Progenitor cell of endocrine pancreas (in vitro differentiated cells): ENCODE measurements around the gene MXD4. TPM values are rescaled to one million over a fixed set of nuclear protein-coding genes. Genes with fewer than 3 reads are reported as not detected.

Experiments
- DNase-seq: peaks from one replicate; pipeline ENCODE4 v3.0.0; 2021; ENCODE audit warnings: low spot score; ENCODE audit not compliant: unreplicated experiment
- H3K27ac Mint-ChIP-seq: 2 replicates; pipeline ENCODE4 v1.8.0; 2021; ENCODE audit warnings: mild to moderate bottlenecking, moderate library complexity, mixed read lengths
- H3K27me3 Mint-ChIP-seq: 2 replicates; pipeline ENCODE4 v1.8.0; 2021; ENCODE audit warnings: mixed read lengths
- H3K36me3 Mint-ChIP-seq: 2 replicates; pipeline ENCODE4 v1.8.0; 2022; ENCODE audit warnings: mixed read lengths; ENCODE audit not compliant: insufficient read depth
- H3K4me1 Mint-ChIP-seq: 2 replicates; pipeline ENCODE4 v1.8.0; 2021; ENCODE audit warnings: low read depth, mixed read lengths
- H3K4me3 Mint-ChIP-seq: 2 replicates; pipeline ENCODE4 v1.8.0; 2021; ENCODE audit warnings: low read depth, mild to moderate bottlenecking, moderate library complexity, mixed read lengths
- H3K9me3 Mint-ChIP-seq: 2 replicates; pipeline ENCODE4 v1.8.0; 2021; ENCODE audit warnings: low read depth, mixed read lengths
- CTCF ChIP-seq: fragments of 200-600 bp; sonication (generic); IDR thresholded peaks from one replicate; pipeline ENCODE4 v1.5.0; 2021; ENCODE audit warnings: antibody characterized with exemption, mild to moderate bottlenecking; ENCODE audit not compliant: unreplicated experiment
- total RNA-seq: library from RNA; stranded (reverse); gene quantifications from 2 replicates; pipeline ENCODE4 v1.2.1, GENCODE V29; 2021

MXD4 gene
- total RNA-seq, 1 donor from 2014 or later, result 121 TPM

GRCh38 chr4:2249526-2250356, 12.2 kb downstream of the MXD4 start:
- no peak for DNase-seq
- Mint-ChIP-seq H3K4me3 (no peak overlapping the region), H3K27ac (no peak overlapping the region), H3K36me3 (peaks cover 1% of the 10 kb centered on the region), H3K9me3 (no peaks in the 10 kb centered on the region), H3K27me3 (no peaks in the 10 kb centered on the region), H3K4me1 (no peaks in the 10 kb centered on the region)
- no peak for TF ChIP-seq CTCF

- no peak for TF ChIP-seq CTCF
- no peaks in the 10 kb centered on the region for H3K9me3 Mint-ChIP-seq
- DNase-seq, result no peak
- H3K4me3 Mint-ChIP-seq, result no peak overlapping the region
- no peaks in the 10 kb centered on the region for H3K36me3 Mint-ChIP-seq
- no peaks in the 10 kb centered on the region for H3K27me3 Mint-ChIP-seq
- no peaks in the 10 kb centered on the region for H3K4me1 Mint-ChIP-seq
- H3K27ac Mint-ChIP-seq, result no peak overlapping the region
Measured at GRCh38 chr4:2248821-2249261, 13.1 kb downstream of the MXD4 start.

- no peaks in the 10 kb centered on the region for H3K4me1 Mint-ChIP-seq
- no peak for TF ChIP-seq CTCF
- no peaks in the 10 kb centered on the region for H3K9me3 Mint-ChIP-seq
- no peak overlapping the region for H3K27ac Mint-ChIP-seq
- H3K27me3 Mint-ChIP-seq, result no peaks in the 10 kb centered on the region
- no peak overlapping the region for H3K4me3 Mint-ChIP-seq
- no peaks in the 10 kb centered on the region for H3K36me3 Mint-ChIP-seq
- no peak for DNase-seq
Measured at GRCh38 chr4:2248044-2248780, 13.7 kb downstream of the MXD4 start.

- Mint-ChIP-seq H3K9me3 (no peaks in the 10 kb centered on the region), H3K27me3 (no peaks in the 10 kb centered on the region), H3K36me3 (no peaks in the 10 kb centered on the region), H3K27ac (no peak overlapping the region), H3K4me3 (no peak overlapping the region), H3K4me1 (no peaks in the 10 kb centered on the region)
- no peak for DNase-seq
- no peak for TF ChIP-seq CTCF
Measured at GRCh38 chr4:2247128-2248043, 14.5 kb downstream of the MXD4 start.
